HG02981 (cell line): Measurements from ENCODE around the gene TTC27.
"Not testable (repeated sequence)": the region's sequence is repeated elsewhere in the genome, so short reads cannot be mapped to it uniquely, and the experiment has no call there.

Experiments
- ATAC-seq: cut with Tn5 transposase; IDR thresholded peaks from one replicate; pipeline ENCODE4 v1.9.1; 2021; ENCODE audit warnings: mild to moderate bottlenecking, moderate library complexity; ENCODE audit not compliant: unreplicated experiment

TTC27 gene

GRCh38 chr2:32844253-32844652 is 216.4 kb downstream of the TTC27 start:
- no peak for ATAC-seq

- not testable (repeated sequence) for ATAC-seq
Observed at GRCh38 chr2:32846274-32846673, 218.4 kb downstream of the TTC27 start.

- ATAC-seq, result no peak
Observed at GRCh38 chr2:32847734-32848133, 219.9 kb downstream of the TTC27 start.

- ATAC-seq, result no peak
Observed at GRCh38 chr2:32849456-32850194, 221.8 kb downstream of the TTC27 start.

GRCh38 chr2:32851777-32852439 is 224.1 kb downstream of the TTC27 start:
- ATAC-seq, result no peak

GRCh38 chr2:32852856-32853255 is 225.0 kb downstream of the TTC27 start:
- no peak for ATAC-seq

- ATAC-seq, result no peak
Observed at GRCh38 chr2:32856891-32857290, 229.0 kb downstream of the TTC27 start.

- ATAC-seq, result no peak
Observed at GRCh38 chr2:32858713-32859112, 230.9 kb downstream of the TTC27 start.

GRCh38 chr2:32860385-32860784 is 232.5 kb downstream of the TTC27 start:
- ATAC-seq, result no peak

- ATAC-seq, result no peak
Observed at GRCh38 chr2:32862269-32863055, 234.6 kb downstream of the TTC27 start.

GRCh38 chr2:32863326-32863725 is 235.5 kb downstream of the TTC27 start:
- no peak for ATAC-seq

GRCh38 chr2:32863803-32864202 is 236.0 kb downstream of the TTC27 start:
- no peak for ATAC-seq

GRCh38 chr2:32864334-32865111 is 236.7 kb downstream of the TTC27 start:
- ATAC-seq, result no peak

GRCh38 chr2:32865399-32866068 is 237.7 kb downstream of the TTC27 start:
- ATAC-seq, result no peak

GRCh38 chr2:32866462-32866861 is 238.6 kb downstream of the TTC27 start:
- ATAC-seq, result not testable (repeated sequence)
